Keratinocyte (primary cell): ENCODE measurements around the gene SPINT1. TPM values are rescaled to one million over a fixed set of nuclear protein-coding genes. Genes with fewer than 3 reads are reported as not detected.

Experiments
- DNase-seq: peaks from one replicate; pipeline ENCODE4 v3.0.0-alpha.2; 2011; ENCODE audit warnings: low read depth, missing footprints, low spot score
- FAIRE-seq: peaks from 2 replicates; lab custom pipeline; 2011; peaks lifted over from hg19 to GRCh38; lab: Jason Lieb, UNC
- H2AFZ ChIP-seq: 2 replicates; pipeline ENCODE4 v1.6.0; 2012; ENCODE audit warnings: low read length, control low read depth, inconsistent platforms; ENCODE audit not compliant: control insufficient read depth
- H3K27ac ChIP-seq: 2 replicates; pipeline ENCODE4 v1.5.1; 2011; ENCODE audit warnings: low read length; ENCODE audit not compliant: control insufficient read depth, insufficient read depth
- H3K27me3 ChIP-seq: 3 replicates; pipeline ENCODE4 v1.6.0; 2011; ENCODE audit warnings: low read length; ENCODE audit not compliant: control insufficient read depth, insufficient read depth; ENCODE audit errors: extremely low read depth
- H3K36me3 ChIP-seq, 2 experiments: 2 replicates in 1 of 2; 3 replicates in 1 of 2; pipeline ENCODE4 v1.5.1; 2011; ENCODE audit warnings: low read length in 2 of 2, mild to moderate bottlenecking in 1 of 2; ENCODE audit not compliant: control insufficient read depth in 2 of 2, insufficient read depth in 2 of 2; ENCODE audit errors: extremely low read depth in 1 of 2
- H3K4me1 ChIP-seq: 3 replicates; pipeline ENCODE4 v1.5.1; 2011; ENCODE audit warnings: low read length; ENCODE audit not compliant: control insufficient read depth, insufficient read depth; ENCODE audit errors: extremely low read depth
- H3K4me2 ChIP-seq: 3 replicates; pipeline ENCODE4 v1.6.0; 2011; ENCODE audit warnings: low read depth, low read length; ENCODE audit not compliant: control insufficient read depth, insufficient read depth; ENCODE audit errors: extremely low read depth
- H3K4me3 ChIP-seq, 3 experiments: fragments of 200-600 bp in 1 of 3; sonication (generic) in 1 of 3; 2 replicates in 2 of 3; 3 replicates in 1 of 3; pipeline ENCODE4 v1.5.1; 2011 to 2016; ENCODE audit warnings: low read length in 3 of 3, mild to moderate bottlenecking in 3 of 3, control low read depth in 2 of 3, inconsistent platforms in 1 of 3, low read depth in 1 of 3, mixed read lengths in 1 of 3, mixed run types in 1 of 3, moderate library complexity in 1 of 3; ENCODE audit not compliant: control insufficient read depth in 2 of 3, insufficient read depth in 2 of 3; ENCODE audit errors: extremely low read depth in 1 of 3
- H3K79me2 ChIP-seq: 2 replicates; pipeline ENCODE4 v1.6.0; 2012; ENCODE audit warnings: low read length; ENCODE audit not compliant: control insufficient read depth, insufficient read depth
- H3K9ac ChIP-seq: 3 replicates; pipeline ENCODE4 v1.6.0; 2011; ENCODE audit warnings: low read length; ENCODE audit not compliant: control insufficient read depth, insufficient read depth; ENCODE audit errors: extremely low read depth
- H3K9me1 ChIP-seq: 3 replicates; pipeline ENCODE4 v1.6.0; 2011; ENCODE audit warnings: low read length; ENCODE audit not compliant: control insufficient read depth, insufficient read depth; ENCODE audit errors: extremely low read depth
- H3K9me3 ChIP-seq: 2 replicates; pipeline ENCODE4 v1.5.1; 2012; ENCODE audit warnings: low read depth, low read length; ENCODE audit not compliant: control insufficient read depth
- H4K20me1 ChIP-seq: 3 replicates; pipeline ENCODE4 v1.6.0; 2011; ENCODE audit warnings: low read length; ENCODE audit not compliant: control insufficient read depth, insufficient read depth; ENCODE audit errors: extremely low read depth
- EZH2 ChIP-seq: IDR thresholded peaks from one replicate; pipeline ENCODE4 v1.6.1; 2012; ENCODE audit warnings: inconsistent platforms, mild to moderate bottlenecking, low read length, moderate library complexity
- dilution Hi-C: fragments of 300-500 bp; cut with MboI; formaldehyde crosslinking; loops from one replicate; pipeline ENCODE4 v1.7.0; 2020; ENCODE audit warnings: low sequenced_read_pairs; ENCODE audit not compliant: extremely low pct_ligation_motif_present
- polyA plus RNA-seq, 5 experiments: library from polyadenylated mRNA; depleted of rRNA in 3 of 5; stranded (reverse) in 3 of 5; stranded (forward) in 1 of 5; unstranded in 1 of 5; fragments of >200 nt; gene quantifications; 1 replicate in 1 of 5; 2 replicates in 3 of 5; 3 replicates in 1 of 5; pipeline versions ENCODE4 v1.2.1 to v1.2.3, GENCODE V29; 2011 to 2012; ENCODE audit warnings: missing spikeins in 2 of 5, low read depth in 1 of 5, low replicate concordance in 1 of 5
- TF ChIP-seq, protein P1 (sequence below), 3 experiments: IDR thresholded peaks in 1 of 3; conservative IDR thresholded peaks in 1 of 3; optimal IDR thresholded peaks in 1 of 3; 2 replicates in 2 of 3; 3 replicates in 1 of 3; pipeline versions ENCODE3 to v1.5.1; 2011; ENCODE audit warnings: low read length in 3 of 3, mild to moderate bottlenecking in 3 of 3, moderate library complexity in 2 of 3, control low read depth in 1 of 3, inconsistent platforms in 1 of 3; ENCODE audit not compliant: insufficient read depth in 2 of 3; ENCODE audit errors: extremely low read depth in 1 of 3

Gene SPINT1
- polyA plus RNA-seq, 1 donor (not counting 4 experiments of a cell fraction or from before 2014, with no cell fraction given): 40.9 TPM

- dilution Hi-C loops: no loop called here
- TF ChIP-seq, protein P1, sequence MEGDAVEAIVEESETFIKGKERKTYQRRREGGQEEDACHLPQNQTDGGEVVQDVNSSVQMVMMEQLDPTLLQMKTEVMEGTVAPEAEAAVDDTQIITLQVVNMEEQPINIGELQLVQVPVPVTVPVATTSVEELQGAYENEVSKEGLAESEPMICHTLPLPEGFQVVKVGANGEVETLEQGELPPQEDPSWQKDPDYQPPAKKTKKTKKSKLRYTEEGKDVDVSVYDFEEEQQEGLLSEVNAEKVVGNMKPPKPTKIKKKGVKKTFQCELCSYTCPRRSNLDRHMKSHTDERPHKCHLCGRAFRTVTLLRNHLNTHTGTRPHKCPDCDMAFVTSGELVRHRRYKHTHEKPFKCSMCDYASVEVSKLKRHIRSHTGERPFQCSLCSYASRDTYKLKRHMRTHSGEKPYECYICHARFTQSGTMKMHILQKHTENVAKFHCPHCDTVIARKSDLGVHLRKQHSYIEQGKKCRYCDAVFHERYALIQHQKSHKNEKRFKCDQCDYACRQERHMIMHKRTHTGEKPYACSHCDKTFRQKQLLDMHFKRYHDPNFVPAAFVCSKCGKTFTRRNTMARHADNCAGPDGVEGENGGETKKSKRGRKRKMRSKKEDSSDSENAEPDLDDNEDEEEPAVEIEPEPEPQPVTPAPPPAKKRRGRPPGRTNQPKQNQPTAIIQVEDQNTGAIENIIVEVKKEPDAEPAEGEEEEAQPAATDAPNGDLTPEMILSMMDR (optimal IDR thresholded peaks at IDR 0.05 in 1 of 3, IDR thresholded peaks at IDR 0.05 in 1 of 3, conservative IDR thresholded peaks at IDR 0.05 in 1 of 3; ENCODE audit: extremely low read depth in 1 of 3, insufficient read depth in 2 of 3, low read length in 3 of 3): no peak
- no peak for TF ChIP-seq EZH2
- H3K27me3 ChIP-seq: no peaks in the 10 kb centered on the region
- H3K27ac ChIP-seq: no peak overlapping the region
- no peak overlapping the region for H3K9ac ChIP-seq
- H3K36me3 ChIP-seq: no peaks in the 10 kb centered on the region
- DNase-seq (no peak), FAIRE-seq (no peak)
- H3K9me3 ChIP-seq: no peaks in the 10 kb centered on the region
- no peak overlapping the region for H3K4me3 ChIP-seq
- no peaks in the 10 kb centered on the region for H3K79me2 ChIP-seq
- H4K20me1 ChIP-seq: no peaks in the 10 kb centered on the region
- no peaks in the 10 kb centered on the region for H3K9me1 ChIP-seq
- peaks cover 12% of the 10 kb centered on the region for H3K4me1 ChIP-seq
- H2AFZ ChIP-seq: no peak overlapping the region
- no peak overlapping the region for H3K4me2 ChIP-seq
Observed at GRCh38 chr15:40836020-40836419, 7.8 kb upstream of the SPINT1 start.

DNA sequence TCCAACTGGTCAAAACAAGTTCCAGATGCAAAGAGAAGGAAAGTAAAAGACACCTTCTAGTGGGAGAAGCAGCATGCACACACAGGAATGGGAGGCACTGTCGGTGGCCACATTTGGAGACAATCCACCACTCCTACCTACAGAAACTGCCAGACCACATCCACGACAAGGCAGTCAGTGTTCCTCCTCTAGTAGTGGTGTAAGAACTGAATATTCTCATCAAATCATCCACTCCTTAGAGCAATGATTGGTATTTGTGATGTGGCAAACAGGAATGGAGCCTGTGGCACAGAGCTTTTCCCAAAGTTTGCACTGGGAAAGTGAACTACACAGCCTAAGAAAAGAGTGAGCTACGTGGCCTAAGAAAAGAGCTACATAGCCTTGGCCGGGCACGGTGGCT lies 5.1 kb upstream of the SPINT1 start:
- Histone ChIP-seq H3K9ac (no peak overlapping the region), H3K4me1 (peaks cover 25% of the 10 kb centered on the region), H3K4me2 (no peak overlapping the region), H3K9me3 (no peaks in the 10 kb centered on the region), H3K4me3 (no peak overlapping the region), H3K27me3 (no peaks in the 10 kb centered on the region), H3K27ac (no peak overlapping the region), H3K9me1 (no peaks in the 10 kb centered on the region), H4K20me1 (no peaks in the 10 kb centered on the region), H2AFZ (no peak overlapping the region), H3K79me2 (no peaks in the 10 kb centered on the region), H3K36me3 (no peaks in the 10 kb centered on the region)
- DNase-seq: no peak
- FAIRE-seq: no peak
- no peak for TF ChIP-seq EZH2
- TF ChIP-seq, protein P1 (optimal IDR thresholded peaks at IDR 0.05 in 1 of 3, IDR thresholded peaks at IDR 0.05 in 1 of 3, conservative IDR thresholded peaks at IDR 0.05 in 1 of 3; ENCODE audit: extremely low read depth in 1 of 3, insufficient read depth in 2 of 3, low read length in 3 of 3): no peak
- dilution Hi-C loops: no loop called here
